ENCODE results near the gene TGFBR2. TPM values are rescaled to one million over a fixed set of nuclear protein-coding genes. Genes with fewer than 3 reads are reported as not detected.

Gene TGFBR2
- total RNA-seq, 8 experiments from 2014 or later, result 0.16 to 27.1 (median 2.2) TPM

DNA sequence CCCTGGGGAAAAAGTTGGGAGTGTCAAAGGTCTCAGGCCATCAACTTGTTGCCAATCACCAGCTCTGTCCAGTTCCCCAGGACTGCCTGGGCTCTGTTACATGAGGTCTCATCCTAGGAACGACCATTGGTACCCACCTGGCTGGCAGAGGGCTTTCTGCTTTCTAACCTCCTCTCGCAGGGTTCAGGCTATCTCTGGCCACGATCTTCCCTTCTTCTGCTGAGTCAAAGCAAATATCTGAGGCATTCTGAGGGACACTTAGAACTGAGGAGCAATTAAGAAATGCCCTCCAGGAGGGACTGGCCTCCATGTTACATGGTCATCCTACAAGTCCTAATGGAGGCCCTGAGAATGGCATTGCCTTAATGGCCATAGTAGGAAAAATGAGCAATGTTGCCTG lies 77.4 kb downstream of the TGFBR2 start:
- in situ Hi-C loops (cut with MboI; ENCODE audit: low pct_unique_long_range_greater_than_20kb in 2 of 9, low sequenced_read_pairs in 9 of 9, unreplicated experiment in 9 of 9), result loop anchor here in 1 of 9 experiments (25.0 kb wide), 1 partner anchor 646 kb away; no protein-coding TSS in a partner anchor
- no peak overlapping the region for H3K27ac ChIP-seq
- H3K4me1 ChIP-seq (replicated peaks in 1 of 2), result peaks cover 6 to 11% of the 10 kb centered on the region in 2 donors
- WGBS, 10 experiments, result 100% methylated on average over 1 to 3 of the region's 3 CpGs; no CpG with 5 or more reads in 3 of the 10 experiments
- H3K4me3 ChIP-seq, result no peak overlapping the region
- no peak for ATAC-seq (replicated peaks in 6 of 8)

DNA sequence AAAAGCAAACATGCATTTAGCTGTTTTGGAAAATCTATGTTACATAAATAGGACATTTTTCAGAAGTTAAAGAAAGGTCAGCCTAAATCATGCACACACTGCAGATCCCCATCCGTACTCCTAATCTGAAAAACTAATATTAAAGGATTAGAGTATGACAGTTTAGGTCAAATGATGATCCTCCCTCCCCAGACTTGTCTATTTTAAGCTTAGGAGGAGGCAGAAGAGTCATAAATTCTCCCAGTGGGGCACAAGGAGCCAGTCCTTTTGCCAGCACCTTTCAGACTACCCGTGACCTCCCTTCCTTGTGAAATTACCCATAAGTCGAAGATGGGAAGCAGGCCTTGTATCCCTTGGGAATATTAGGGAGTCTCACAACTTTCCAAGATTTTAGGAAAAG lies 78.0 kb downstream of the TGFBR2 start:
- WGBS, 10 experiments, result 86 to 100% (median 94%) methylated on average over 1 to 3 of the region's 3 CpGs; no CpG with 5 or more reads in 1 of the 10 experiments
- no peak for ATAC-seq (replicated peaks in 6 of 8)
- Histone ChIP-seq H3K4me1 (replicated peaks in 1 of 2) (peaks cover 6 to 11% of the 10 kb centered on the region in 2 donors), H3K4me3 (no peak overlapping the region), H3K27ac (no peak overlapping the region)
- in situ Hi-C loops (cut with MboI; ENCODE audit: low pct_unique_long_range_greater_than_20kb in 2 of 9, low sequenced_read_pairs in 9 of 9, unreplicated experiment in 9 of 9), result loop anchor here in 1 of 9 experiments (25.0 kb wide), 1 partner anchor 647 kb away; no protein-coding TSS in a partner anchor

DNA sequence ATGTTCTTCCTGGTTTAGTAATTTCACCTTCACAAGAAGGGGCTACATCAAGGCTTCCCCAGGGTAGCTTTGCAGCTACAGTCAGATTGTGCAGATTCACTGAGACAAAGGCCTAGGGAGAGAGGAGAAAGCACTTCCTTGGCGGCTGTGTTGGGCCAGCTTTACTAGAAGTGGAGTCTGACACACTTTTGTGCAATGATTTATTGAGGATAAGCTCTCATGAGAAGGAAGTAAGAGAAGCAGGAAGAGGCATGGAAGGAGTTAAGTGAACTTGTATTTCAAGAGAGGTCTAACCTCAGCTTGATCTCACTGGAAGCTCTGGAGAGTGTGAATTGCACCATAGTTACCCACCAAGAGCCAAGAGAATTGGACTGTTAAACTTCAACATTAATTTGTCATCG lies 78.9 kb downstream of the TGFBR2 start:
- WGBS, 10 experiments, result 78 to 100% (median 100%) methylated on average over 1 to 2 of the region's 2 CpGs; no CpG with 5 or more reads in 4 of the 10 experiments
- no peak overlapping the region for H3K27ac ChIP-seq
- no peak overlapping the region for H3K4me3 ChIP-seq
- peaks cover 6 to 11% of the 10 kb centered on the region in 2 donors for H3K4me1 ChIP-seq (replicated peaks in 1 of 2)
- in situ Hi-C loops (cut with MboI; ENCODE audit: low pct_unique_long_range_greater_than_20kb in 2 of 9, low sequenced_read_pairs in 9 of 9, unreplicated experiment in 9 of 9), result loop anchor here in 1 of 9 experiments (25.0 kb wide), 1 partner anchor 648 kb away; no protein-coding TSS in a partner anchor
- ATAC-seq (replicated peaks in 6 of 8), result no peak

DNA sequence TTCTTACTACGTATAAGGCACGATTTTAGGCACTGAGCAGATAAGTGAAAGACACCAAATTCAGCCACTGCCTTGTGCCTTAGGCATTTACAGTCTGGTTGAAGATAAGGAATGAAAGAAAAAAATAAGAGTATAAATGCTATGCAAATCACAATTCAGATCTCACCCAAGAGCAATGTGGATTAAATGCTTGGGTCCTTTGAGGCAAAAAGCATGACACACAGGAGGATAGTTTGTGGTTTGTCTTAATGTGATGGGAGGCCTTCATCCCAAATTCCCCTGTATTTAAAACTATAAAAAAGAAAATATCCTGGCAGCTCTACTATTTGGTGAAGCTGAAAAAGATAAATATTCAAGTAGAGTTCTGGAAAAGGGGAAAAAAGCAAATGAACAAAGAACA lies 79.8 kb downstream of the TGFBR2 start:
- no peak for ATAC-seq (replicated peaks in 6 of 8)
- in situ Hi-C loops (cut with MboI; ENCODE audit: low pct_unique_long_range_greater_than_20kb in 2 of 9, low sequenced_read_pairs in 9 of 9, unreplicated experiment in 9 of 9), result loop anchor here in 1 of 9 experiments (25.0 kb wide), 1 partner anchor 649 kb away; no protein-coding TSS in a partner anchor
- 92 to 100% (median 100%) methylated on average over 1 to 2 of the region's 2 CpGs; no CpG with 5 or more reads in 3 of the 10 experiments for WGBS, 10 experiments
- Histone ChIP-seq H3K27ac (no peak overlapping the region), H3K4me1 (replicated peaks in 1 of 2) (peaks cover 0 to 5% of the 10 kb centered on the region in 2 donors), H3K4me3 (no peak overlapping the region)

DNA sequence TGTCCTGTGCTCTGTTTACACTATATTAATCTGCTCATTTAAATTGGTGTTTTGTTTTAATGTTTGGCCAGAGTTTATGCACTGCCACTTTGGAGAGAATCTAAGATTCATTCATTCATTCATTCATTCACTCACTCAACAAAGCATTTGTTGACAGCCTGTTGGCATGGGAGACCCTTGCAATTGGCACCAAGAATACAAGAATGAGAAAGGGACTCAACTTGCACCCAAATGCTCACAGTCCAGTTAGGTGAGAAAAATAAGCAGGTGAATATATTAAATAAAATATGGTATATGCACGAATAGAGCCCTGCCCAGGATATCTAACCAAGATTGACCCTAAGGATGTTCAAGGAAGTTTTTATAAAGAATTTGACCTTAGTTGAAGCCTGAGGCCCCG lies 80.4 kb downstream of the TGFBR2 start:
- WGBS, 10 experiments, result 69 to 100% (median 88%) methylated on average over 1 to 2 of the region's 2 CpGs
- no peak overlapping the region for H3K27ac ChIP-seq

DNA sequence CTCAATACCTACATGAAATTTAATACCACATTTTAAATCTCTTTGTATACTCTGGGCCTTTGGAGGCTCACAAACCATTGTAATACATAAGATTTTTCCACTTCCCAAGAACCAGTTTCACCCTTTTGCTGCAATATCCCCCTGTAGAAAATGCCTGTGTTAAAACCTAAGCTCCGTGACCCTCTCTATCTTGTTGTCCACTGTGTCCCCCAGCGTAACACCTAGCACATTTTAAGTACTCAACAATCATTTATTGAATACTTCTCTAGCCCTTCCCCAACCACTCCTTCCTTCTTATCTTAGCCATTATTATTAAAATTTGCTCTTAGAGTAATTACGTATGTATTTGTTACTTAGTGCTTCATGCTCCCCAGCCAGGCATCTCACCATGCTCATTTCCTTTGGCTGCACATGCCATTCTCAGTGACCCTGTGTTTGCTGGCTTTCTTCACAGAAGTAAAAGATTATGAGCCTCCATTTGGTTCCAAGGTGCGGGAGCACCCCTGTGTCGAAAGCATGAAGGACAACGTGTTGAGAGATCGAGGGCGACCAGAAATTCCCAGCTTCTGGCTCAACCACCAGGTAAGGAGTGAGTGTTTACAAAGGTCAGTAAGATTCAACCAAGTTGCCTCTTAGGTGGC lies 81.6 kb downstream of the TGFBR2 start:
- WGBS, 10 experiments, result 50 to 100% (median 86%) methylated on average over 1 to 8 of the region's 8 CpGs; no CpG with 5 or more reads in 1 of the 10 experiments
- Histone ChIP-seq H3K4me1 (replicated peaks in 1 of 2) (no peaks in the 10 kb centered on the region), H3K27ac (no peak overlapping the region), H3K4me3 (no peak overlapping the region)
- ATAC-seq (replicated peaks in 6 of 8), result no peak
- in situ Hi-C loops (cut with MboI; ENCODE audit: low pct_unique_long_range_greater_than_20kb in 2 of 9, low sequenced_read_pairs in 9 of 9, unreplicated experiment in 9 of 9), result loop anchor here in 1 of 9 experiments (25.0 kb wide), 1 partner anchor 651 kb away; no protein-coding TSS in a partner anchor

More for the DNA sequence above, 80.4 kb downstream of the TGFBR2 start:
- H3K4me3 ChIP-seq, result no peak overlapping the region
- no peaks in the 10 kb centered on the region for H3K4me1 ChIP-seq (replicated peaks in 1 of 2)
- ATAC-seq (replicated peaks in 6 of 8), result no peak
- in situ Hi-C loops (cut with MboI; ENCODE audit: low pct_unique_long_range_greater_than_20kb in 2 of 9, low sequenced_read_pairs in 9 of 9, unreplicated experiment in 9 of 9), result loop anchor here in 1 of 9 experiments (25.0 kb wide), 1 partner anchor 649 kb away; no protein-coding TSS in a partner anchor

DNA sequence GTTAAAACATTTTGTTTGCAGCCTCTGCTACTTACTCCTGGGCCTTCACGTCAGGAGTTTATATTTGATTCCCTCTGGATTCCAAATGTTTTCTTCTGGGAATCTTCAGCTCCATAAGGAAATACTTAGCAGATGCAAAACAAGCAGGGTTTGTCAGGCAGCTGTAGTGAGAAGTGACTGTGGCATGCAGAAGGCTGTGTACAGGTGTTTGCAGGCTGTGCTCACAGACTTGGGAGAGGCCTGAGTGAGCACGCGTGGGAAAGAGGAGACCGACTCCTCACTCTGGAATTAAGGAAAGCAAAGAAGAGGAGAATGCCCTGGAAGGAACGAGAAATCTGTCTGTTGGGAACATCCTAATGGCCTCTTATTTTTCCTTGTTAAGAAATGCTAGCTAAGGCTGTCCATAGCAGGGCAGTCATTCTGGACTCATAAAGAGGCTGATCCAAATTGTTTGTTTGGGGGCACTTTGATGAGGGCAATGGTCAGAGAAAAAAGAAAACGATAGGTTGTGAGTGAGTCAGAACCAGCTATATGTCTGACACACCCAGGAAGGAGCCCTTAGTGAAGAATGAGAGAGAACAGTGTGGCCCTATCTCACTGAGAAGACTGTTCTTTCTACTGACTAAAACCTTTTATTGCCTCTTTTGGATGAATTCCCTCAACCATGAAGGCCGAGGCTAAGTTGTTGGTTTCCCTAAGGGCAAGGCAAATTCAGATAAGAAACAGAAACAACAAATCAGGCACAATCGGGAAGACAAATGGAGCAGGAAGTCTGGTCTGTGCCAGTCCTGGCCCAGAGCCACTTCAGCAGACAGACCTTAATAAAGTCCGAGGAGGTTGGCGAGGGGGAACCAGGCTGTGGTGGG lies 82.6 kb downstream of the TGFBR2 start:
- H3K27ac ChIP-seq, result no peak overlapping the region
- no peak overlapping the region for H3K4me3 ChIP-seq
- no peaks in the 10 kb centered on the region for H3K4me1 ChIP-seq (replicated peaks in 1 of 2)
- peak in 7 of 8 experiments; percentile 22 to 78 (median 42) for ATAC-seq (replicated peaks in 6 of 8)
- 11 to 100% (median 76%) methylated on average over 1 to 10 of the region's 10 CpGs; no CpG with 5 or more reads in 1 of the 10 experiments for WGBS, 10 experiments
- in situ Hi-C loops (cut with MboI; ENCODE audit: low pct_unique_long_range_greater_than_20kb in 2 of 9, low sequenced_read_pairs in 9 of 9, unreplicated experiment in 9 of 9), result loop anchor here in 1 of 9 experiments (25.0 kb wide), 1 partner anchor 652 kb away; no protein-coding TSS in a partner anchor

DNA sequence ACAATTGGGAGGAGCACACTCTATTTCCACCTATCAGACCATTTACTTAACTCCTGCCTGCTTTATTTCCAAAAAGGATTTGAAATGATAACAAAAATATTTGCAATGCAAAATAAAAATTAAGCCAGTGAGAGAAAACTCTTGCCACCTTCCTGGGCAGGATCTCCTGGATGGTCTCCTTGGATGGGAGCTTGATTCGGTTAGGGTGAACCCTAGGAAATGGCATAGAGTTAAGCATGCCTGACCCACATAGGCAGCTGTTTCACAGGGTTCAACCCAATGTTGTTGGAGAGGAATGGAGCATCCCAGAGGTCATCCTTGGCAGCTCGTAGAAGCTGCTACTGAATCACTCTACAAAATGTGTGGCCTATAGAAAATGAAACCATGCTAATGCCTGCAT lies 83.8 kb downstream of the TGFBR2 start:
- no peak for ATAC-seq (replicated peaks in 6 of 8)
- in situ Hi-C loops (cut with MboI; ENCODE audit: low pct_unique_long_range_greater_than_20kb in 2 of 9, low sequenced_read_pairs in 9 of 9, unreplicated experiment in 9 of 9), result loop anchor here in 2 of 9 experiments (10.0 to 25.0 kb wide), 2 partner anchors 575 to 653 kb away; no protein-coding TSS in a partner anchor
- WGBS, 10 experiments, result 63 to 100% (median 94%) methylated on average over 1 of the region's 2 CpGs; no CpG with 5 or more reads in 4 of the 10 experiments
- no peaks in the 10 kb centered on the region for H3K4me1 ChIP-seq (replicated peaks in 1 of 2)
- no peak overlapping the region for H3K27ac ChIP-seq
- H3K4me3 ChIP-seq, result no peak overlapping the region

DNA sequence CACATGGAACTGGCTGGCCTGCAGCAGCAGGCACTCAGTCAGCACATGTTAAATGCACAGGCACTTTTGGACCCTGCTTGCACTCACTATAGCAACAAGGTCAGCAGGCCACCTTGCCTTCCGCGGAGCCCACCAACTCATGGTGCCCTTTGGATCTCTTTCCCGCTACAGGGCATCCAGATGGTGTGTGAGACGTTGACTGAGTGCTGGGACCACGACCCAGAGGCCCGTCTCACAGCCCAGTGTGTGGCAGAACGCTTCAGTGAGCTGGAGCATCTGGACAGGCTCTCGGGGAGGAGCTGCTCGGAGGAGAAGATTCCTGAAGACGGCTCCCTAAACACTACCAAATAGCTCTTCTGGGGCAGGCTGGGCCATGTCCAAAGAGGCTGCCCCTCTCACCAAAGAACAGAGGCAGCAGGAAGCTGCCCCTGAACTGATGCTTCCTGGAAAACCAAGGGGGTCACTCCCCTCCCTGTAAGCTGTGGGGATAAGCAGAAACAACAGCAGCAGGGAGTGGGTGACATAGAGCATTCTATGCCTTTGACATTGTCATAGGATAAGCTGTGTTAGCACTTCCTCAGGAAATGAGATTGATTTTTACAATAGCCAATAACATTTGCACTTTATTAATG lies 85.0 kb downstream of the TGFBR2 start:
- ATAC-seq (replicated peaks in 6 of 8), result peak in 2 of 8 experiments; percentile 16 to 27
- Histone ChIP-seq H3K27ac (no peak overlapping the region), H3K4me3 (no peak overlapping the region), H3K4me1 (replicated peaks in 1 of 2) (no peaks in the 10 kb centered on the region)
- whole genome bisulfite sequencing, 10 experiments, result 40 to 93% (median 68%) methylated on average over 1 to 3 of the region's 10 CpGs; no CpG with 5 or more reads in 6 of the 10 experiments
- in situ Hi-C loops (cut with MboI; ENCODE audit: low pct_unique_long_range_greater_than_20kb in 2 of 9, low sequenced_read_pairs in 9 of 9, unreplicated experiment in 9 of 9), result loop anchor here in 2 of 9 experiments (10.0 to 25.0 kb wide), 2 partner anchors 577 to 654 kb away; no protein-coding TSS in a partner anchor

DNA sequence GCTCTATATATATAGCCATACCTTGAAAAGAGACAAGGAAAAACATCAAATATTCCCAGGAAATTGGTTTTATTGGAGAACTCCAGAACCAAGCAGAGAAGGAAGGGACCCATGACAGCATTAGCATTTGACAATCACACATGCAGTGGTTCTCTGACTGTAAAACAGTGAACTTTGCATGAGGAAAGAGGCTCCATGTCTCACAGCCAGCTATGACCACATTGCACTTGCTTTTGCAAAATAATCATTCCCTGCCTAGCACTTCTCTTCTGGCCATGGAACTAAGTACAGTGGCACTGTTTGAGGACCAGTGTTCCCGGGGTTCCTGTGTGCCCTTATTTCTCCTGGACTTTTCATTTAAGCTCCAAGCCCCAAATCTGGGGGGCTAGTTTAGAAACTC lies 85.5 kb downstream of the TGFBR2 start:
- 60 to 100% (median 100%) methylated on average over 1 of the region's 1 CpG; no CpG with 5 or more reads in 5 of the 10 experiments for whole genome bisulfite sequencing, 10 experiments
- in situ Hi-C loops (cut with MboI; ENCODE audit: low pct_unique_long_range_greater_than_20kb in 2 of 9, low sequenced_read_pairs in 9 of 9, unreplicated experiment in 9 of 9), result loop anchor here in 2 of 9 experiments (10.0 to 25.0 kb wide), 2 partner anchors 577 to 655 kb away; no protein-coding TSS in a partner anchor
- Histone ChIP-seq H3K27ac (no peak overlapping the region), H3K4me3 (no peak overlapping the region), H3K4me1 (replicated peaks in 1 of 2) (no peaks in the 10 kb centered on the region)
- ATAC-seq (replicated peaks in 6 of 8), result no peak

DNA sequence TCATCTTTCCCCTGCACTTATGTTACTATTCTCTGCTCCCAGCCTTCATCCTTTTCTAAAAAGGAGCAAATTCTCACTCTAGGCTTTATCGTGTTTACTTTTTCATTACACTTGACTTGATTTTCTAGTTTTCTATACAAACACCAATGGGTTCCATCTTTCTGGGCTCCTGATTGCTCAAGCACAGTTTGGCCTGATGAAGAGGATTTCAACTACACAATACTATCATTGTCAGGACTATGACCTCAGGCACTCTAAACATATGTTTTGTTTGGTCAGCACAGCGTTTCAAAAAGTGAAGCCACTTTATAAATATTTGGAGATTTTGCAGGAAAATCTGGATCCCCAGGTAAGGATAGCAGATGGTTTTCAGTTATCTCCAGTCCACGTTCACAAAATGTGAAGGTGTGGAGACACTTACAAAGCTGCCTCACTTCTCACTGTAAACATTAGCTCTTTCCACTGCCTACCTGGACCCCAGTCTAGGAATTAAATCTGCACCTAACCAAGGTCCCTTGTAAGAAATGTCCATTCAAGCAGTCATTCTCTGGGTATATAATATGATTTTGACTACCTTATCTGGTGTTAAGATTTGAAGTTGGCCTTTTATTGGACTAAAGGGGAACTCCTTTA lies 86.2 kb downstream of the TGFBR2 start:
- WGBS, 10 experiments, result 51 to 92% (median 80%) methylated on average over 2 to 3 of the region's 3 CpGs; no CpG with 5 or more reads in 2 of the 10 experiments
- Histone ChIP-seq H3K4me3 (no peak overlapping the region), H3K27ac (no peak overlapping the region), H3K4me1 (replicated peaks in 1 of 2) (no peaks in the 10 kb centered on the region)
- in situ Hi-C loops (cut with MboI; ENCODE audit: low pct_unique_long_range_greater_than_20kb in 2 of 9, low sequenced_read_pairs in 9 of 9, unreplicated experiment in 9 of 9), result loop anchor here in 2 of 9 experiments (10.0 to 25.0 kb wide), 2 partner anchors 578 to 655 kb away; no protein-coding TSS in a partner anchor
- ATAC-seq (replicated peaks in 6 of 8), result no peak

Data from motor neuron (in vitro differentiated cells).